ENCODE measurements around the gene GALNS.

Gene GALNS

GRCh38 chr16:88770461-88771293, 86.1 kb downstream of the GALNS start:
- DNase-seq (ENCODE audit: low read depth in 1 of 2, low spot score in 1 of 2): no peak

GRCh38 chr16:88769617-88770460, 86.9 kb downstream of the GALNS start:
- DNase-seq (ENCODE audit: low read depth in 1 of 2, low spot score in 1 of 2): no peak

GRCh38 chr16:88768071-88768783, 88.5 kb downstream of the GALNS start:
- no peak for DNase-seq (ENCODE audit: low read depth in 1 of 2, low spot score in 1 of 2)

- no peak for DNase-seq (ENCODE audit: low read depth in 1 of 2, low spot score in 1 of 2)
Measured at GRCh38 chr16:88767546-88768070, 89.1 kb downstream of the GALNS start.

- no peak for DNase-seq (ENCODE audit: low read depth in 1 of 2, low spot score in 1 of 2)
Measured at GRCh38 chr16:88766975-88767374, 89.8 kb downstream of the GALNS start.

GRCh38 chr16:88764913-88765349, 91.8 kb downstream of the GALNS start:
- DNase-seq (ENCODE audit: low read depth in 1 of 2, low spot score in 1 of 2): no peak

- no peak for DNase-seq (ENCODE audit: low read depth in 1 of 2, low spot score in 1 of 2)
Measured at GRCh38 chr16:88764080-88764479, 92.7 kb downstream of the GALNS start.

All from stimulated activated CD4-positive, alpha-beta T cell treated with anti-CD3 and anti-CD28 coated beads, Interleukin-15, amount 100 ng/mL, for 1 hour (primary cell).